Stimulated activated CD4-positive, alpha-beta T cell treated with anti-CD3 and anti-CD28 coated beads, Interleukin-15, amount 100 ng/mL, for 24 hours (primary cell): ENCODE results near the gene ANXA2.
"Not testable (repeated sequence)": the region's sequence is repeated elsewhere in the genome, so short reads cannot be mapped to it uniquely, and the experiment has no call there.

Source experiments
- DNase-seq: peaks from one replicate; pipeline ENCODE4 v3.0.0-alpha.2; 2020

The ANXA2 gene

DNA sequence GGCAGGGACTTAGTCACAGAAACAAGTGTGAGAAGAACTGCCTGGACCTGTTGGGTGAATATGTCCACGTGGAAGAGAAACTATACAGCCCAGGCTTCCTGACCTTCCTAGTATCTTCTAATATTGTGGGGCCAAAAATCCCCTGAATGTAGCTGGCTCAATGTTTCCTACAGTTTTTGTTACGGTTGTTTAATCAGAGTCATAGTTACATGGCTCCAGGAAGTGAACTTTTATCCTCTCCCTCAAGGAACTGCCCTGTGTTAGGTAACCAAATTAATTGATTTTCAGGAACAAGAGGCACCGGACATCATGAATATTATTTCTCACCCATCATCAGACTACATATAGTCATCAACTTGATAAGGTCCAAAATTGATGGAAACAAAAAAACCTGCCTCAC is 59.0 kb downstream of the ANXA2 start:
- DNase-seq, result no peak

DNA sequence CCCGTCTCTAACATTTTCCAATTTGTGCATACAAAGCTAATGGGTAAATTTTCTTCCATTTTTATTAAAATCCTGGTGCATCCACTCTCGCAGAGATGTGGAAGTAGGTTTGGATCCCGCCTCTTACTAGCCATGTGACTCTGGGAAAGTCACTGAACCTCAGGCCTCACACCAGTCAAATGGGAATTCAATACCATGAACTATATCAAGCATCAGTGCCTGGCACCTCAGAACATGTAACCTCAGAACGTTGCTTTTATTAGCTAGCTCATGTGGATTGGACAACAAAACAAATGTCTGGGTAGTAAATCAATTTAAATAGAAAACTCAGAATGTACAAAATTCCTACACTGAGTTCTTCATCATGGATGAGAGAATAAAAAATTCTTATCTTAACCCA is 60.7 kb downstream of the ANXA2 start:
- no peak for DNase-seq

DNA sequence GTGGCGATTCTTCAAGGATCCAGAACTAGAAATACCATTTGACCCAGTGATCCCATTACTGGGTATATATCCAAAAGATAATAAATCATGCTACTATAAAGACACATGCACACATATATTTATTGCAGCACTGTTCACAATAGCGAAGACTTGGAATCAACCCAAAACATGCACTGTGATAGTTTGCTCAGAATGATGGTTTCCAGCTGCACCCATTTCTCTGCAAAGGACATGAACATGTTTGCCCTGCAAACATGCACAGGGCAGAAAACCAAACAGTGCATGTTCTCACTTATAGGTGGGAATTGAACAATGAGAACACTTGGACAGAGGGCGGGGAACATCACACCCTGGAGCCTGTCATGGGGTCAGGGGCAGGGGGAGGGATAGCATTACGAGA is 62.5 kb downstream of the ANXA2 start:
- DNase-seq, result not testable (repeated sequence)

DNA sequence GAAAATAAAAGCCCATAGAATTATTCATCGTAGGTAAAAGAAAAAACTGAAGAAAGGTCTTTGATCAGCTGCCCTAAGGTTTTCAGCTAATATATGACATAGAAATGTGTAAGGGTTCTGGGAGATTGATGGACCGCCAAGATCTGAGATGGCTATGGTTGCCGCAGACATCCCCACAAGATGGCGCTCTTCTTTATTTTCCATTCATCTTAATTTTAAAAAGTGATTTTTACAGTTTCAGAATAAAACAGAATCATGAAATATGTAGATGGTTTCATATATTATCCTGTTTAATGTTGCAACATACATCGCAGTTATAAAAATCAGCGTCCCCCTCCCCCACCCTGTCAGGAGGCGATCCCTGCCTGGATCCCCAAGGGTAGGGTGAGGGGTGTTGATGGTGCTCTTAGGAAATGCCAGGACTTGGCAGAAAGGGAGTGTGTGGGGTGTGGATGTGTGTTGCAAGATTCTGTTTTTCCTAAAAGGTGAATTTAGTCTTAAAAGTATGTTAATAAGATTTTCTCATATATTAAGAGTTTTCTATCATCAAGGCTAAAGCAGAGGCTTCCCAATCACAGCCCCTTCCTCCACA is 68.8 kb downstream of the ANXA2 start:
- DNase-seq, result peak; percentile 45

DNA sequence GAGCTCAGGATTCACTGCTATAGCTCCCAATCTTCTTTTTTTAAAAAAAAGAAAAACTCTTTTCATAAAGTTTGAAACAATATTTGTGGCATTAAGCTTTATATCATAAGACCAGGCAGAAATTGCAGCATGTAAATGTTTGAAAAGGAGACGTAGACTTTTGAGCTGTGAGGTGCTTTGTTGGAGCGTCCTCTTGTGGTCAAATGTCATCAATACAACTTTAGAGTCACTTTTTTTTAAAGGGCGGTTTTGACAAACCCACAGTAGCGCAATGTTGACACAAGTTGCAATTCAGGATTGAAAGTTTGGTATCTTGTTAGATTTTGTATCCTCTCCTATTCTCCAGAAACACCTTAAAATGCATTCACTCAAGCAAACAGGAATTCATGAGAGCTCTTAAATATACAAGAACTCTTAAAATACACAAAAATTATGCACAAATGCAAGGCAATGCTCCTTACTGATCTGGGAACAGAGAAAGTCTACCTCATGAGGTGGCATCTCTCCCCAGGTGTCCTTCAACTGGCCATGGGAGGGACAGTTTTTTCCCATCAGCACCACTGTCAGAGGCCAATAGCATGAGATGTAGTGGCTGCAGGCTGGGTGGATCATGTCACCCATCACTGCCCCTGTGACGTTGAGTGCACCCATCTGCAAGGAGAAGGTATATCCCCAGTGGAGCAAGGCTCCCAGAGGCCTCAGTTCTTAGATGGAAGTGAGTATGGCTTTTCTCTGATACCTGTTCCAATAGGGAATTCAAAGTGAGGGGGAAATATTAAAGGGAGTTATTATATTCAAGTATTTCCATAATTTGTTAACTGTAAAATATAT is 70.7 kb downstream of the ANXA2 start:
- DNase-seq, result peak; percentile 25

DNA sequence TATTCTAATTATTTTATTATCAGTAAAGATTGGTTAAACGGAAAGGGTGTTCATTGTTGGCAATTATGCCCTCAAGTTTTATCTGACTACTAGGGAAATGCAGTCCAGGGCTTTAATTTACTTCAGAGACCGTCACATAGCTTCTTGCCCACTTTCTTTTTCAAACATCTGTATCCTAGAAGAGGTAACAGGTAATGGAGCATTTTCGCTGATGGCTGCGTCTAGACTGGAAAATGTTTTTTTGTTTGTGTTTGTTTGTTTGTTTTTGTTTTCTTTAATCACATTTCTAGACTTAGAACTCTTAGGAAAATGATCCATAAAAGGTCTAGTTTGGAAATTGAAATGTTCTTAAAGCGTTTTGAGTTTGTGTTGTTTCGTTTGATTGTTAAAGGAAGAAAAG is 71.4 kb downstream of the ANXA2 start:
- DNase-seq, result no peak

DNA sequence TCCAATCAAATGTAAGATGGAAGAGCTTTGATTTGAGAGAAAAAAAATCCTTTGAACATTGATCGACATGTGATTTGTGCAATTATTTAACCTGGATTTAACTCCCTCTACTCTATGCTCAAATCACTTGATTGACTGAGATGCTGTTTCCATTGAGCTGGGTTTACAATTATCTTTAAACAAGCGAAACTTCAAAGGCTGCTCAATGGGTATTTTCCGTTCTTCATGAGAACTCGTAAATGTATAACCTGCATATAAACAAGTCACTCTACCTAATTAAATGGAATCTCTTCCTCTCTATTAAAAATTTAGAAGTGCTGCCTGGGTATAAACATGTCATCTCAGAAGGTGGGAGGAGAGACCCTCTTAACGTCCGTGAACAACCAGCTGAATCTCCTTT is 71.9 kb downstream of the ANXA2 start:
- DNase-seq, result no peak

DNA sequence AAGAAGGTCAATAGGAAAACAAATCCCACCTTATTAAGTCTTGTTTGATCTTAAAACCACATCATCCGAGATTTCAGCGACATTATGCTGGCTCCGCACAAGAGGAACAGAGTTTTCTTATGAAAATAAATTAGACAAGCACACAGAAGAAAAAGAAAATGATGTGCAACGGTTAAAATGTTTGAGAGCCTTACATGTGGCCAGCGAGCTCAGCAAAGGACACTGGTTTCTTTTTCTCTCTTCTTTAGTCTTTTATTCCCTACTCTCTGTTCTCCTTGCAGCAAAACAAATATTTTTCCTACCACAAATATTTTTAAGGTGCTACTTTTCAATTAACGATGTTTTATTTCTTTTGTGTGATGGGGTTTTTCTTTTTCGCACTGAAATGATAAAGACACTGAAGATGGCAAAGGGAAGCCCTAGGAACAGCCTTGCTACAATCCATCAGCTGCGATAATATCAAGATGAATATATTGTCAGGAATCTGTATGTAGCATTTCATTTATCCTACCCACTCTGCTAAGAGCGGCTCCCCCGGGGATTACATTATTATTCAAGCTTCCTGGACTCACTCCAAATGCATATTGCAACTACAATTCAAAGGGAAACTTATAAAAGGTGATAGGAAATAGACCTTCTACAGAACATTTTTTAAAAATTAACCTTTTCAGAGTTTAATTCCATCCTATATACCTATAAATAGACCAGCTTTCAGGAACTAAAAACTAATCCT is 72.9 kb downstream of the ANXA2 start:
- no peak for DNase-seq

DNA sequence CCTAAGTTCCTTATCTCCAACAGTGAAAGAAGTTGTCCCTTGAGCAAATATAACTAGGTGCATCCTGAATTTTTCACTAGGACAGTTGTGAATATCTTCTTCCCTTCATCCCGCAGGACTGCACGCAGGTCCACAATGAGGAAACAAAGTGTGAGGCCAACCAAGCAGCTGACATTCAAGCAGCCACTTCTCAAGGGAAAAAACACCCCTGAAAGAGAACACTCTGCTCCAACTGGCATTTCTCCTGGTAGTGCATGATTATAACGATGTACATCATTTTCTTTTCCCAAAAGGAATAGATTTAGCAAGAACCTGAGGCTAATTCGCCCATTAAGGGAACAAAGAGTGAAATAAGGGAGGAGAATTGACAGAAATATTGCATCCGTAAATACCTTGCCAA is 74.5 kb downstream of the ANXA2 start:
- no peak for DNase-seq

DNA sequence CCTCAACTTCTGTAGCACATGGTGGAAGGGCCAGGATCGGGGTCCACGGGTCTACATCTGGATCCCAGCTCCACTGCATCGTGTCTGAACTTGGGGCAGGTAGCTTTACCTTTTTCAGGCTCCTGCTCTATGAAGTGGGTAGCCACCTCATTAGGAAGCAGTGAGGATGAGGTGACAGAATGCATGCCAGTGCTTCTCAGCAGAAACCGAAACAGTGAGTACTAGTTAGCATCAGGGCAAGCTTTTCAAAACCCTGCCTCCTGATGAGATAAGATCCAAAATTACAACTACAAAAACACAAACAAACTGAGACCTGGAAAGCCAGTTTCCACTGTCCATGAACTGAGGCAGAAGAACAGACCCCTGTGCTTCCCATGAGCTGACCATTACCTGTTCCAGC is 77.4 kb downstream of the ANXA2 start:
- no peak for DNase-seq

DNA sequence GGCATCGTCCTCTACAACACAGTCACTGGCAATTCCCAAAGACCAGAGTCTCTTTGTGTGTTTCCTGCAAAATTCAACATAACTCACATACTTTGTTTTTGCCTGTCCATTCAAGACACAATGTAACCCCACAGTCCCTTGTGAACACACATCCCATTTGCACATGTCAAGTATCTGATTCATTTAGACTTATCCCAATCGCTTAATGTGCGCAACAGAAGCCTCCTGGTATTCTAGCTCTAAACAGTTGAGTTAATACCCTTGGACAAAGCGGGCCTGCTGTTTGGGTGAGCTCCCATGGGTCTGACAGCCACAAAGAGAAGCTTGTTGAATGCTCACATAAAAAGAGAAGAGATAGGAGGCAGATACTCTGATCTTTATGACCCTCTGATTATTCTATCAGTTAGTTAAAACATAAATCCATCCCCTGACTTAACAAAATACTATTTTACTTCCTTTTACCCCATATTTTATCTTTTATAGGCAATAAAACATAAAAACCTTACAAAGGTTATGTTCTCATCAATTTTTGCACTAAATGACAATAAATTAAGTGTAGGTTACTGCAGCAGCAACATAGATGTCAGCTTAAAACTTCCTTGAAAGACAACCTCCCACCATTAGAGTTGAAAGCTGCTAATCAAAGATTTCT is 79.4 kb downstream of the ANXA2 start:
- no peak for DNase-seq

DNA sequence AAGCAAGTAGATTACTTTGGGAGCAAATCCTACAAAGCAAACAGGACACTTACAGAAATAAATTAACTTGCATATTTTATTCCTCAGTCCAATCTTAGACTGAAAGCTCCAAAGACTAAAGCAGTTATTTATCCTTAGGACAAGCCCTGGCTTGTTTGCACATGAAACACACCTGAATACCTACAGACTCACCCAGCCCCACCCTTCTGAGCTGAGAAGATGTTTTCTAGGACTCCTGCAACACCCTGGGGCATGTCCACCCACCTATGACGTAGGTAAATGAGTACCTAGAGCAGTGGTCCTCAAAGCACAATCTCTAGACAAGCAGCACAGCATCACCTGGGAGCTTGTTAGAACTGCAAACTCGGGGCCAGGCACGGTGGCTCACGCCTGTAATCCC is 80.8 kb downstream of the ANXA2 start:
- no peak for DNase-seq

DNA sequence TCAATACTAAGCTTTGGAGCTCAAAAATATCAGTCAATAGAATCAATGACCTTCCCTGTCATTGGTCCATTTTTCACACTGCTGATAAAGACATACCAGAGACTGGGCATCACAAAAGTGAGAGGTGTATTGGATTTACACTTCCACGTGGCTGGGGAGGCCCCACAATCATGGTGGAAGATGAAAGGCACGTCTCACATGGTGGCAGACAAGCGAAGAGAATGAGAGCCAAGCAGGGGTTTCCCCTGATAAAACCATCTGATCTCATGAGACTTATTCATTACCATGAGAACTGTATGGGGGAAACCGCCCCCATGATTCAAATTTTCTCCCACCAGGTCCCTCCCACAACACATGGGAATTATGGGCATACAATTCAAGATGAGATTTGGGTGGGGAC is 81.9 kb downstream of the ANXA2 start:
- peak; percentile 21 for DNase-seq

DNA sequence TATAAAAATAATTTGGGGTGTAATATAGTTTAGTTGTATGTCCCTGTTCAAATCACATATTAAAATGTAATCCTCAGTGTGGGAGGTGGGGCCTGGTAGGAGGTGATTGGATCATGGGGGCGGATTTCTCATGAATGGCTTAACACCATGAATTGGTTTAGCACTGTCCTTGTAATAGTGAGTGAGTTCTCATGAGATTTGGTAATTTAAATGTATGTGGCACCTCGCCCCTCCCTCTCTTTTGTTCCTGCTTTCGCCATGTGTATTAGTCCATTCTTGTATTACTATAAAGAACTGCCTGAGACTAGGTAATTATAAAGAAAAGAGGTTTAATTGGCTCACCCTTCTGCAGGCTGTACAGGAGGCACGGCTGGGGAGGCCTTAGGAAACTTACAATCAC is 83.9 kb downstream of the ANXA2 start:
- DNase-seq, result no peak

DNA sequence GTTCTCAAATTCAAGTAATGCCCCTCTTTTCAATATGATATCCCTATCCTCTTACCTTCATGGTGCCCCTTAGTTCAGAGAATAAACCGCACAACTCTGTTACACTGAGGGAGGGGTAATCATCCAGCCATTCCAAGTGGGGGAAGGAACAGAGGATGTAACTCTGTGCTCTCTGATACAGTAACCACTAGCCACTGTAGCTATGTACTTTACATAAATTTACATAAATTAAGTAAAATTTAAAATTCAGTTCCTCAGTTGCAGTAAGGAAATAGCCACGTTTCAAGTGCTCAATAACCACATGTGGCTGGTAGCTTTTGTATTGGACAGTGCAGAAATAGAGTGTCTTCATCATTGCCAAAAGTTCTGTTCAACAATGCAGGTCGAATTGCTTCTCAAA is 90.8 kb downstream of the ANXA2 start:
- DNase-seq, result no peak

DNA sequence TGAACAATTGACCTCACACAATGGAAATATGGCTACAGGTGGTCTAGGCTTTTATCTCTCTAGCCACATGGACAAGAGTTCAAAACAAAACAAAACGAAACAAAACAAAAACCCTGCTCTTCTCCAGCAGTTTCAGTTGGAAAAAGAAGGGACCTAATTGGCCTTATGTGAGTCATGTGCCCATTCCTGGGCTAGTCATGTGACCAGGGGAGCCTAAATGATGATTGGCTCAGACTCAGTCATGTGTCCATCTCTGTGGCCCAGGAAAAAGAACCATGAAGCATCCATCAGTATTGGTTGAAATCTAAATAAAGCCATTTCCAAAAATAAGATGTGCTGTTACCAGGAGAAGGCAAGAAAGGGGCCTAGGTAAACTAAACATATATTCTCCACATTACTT is 96.8 kb downstream of the ANXA2 start:
- DNase-seq, result no peak

DNA sequence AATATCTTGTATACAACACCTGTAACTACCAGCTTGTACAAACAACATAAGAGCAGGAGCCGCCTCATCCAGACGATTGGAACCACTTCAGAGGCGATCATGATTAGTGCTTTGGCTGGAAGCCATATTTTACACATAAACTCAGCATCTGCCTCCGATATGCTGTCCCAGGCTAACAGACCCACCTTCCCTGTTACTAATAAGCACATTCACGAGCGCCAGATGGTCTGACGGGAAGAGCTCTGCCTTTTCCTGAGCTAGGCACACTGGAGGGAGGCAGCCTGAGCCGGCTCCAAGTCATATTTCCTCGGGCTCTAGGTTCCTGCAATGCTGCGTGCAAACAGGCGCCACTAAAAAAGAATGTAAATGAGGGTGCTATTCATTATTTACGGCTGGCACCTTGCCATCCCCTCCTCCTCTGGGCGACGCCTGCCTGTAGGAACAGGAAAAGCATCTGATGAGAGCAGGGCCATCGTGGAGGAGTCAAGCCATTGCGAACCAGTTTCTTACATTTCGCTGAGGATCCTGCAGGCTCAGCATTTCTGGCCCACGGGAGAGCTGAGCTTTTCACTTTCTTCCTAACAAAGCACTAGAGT is 98.2 kb downstream of the ANXA2 start:
- DNase-seq, result no peak
